Ureter (tissue), 1 donor: ENCODE results near the gene C12orf57. TPM values are rescaled to one million over a fixed set of nuclear protein-coding genes. Genes with fewer than 3 reads are reported as not detected.
"Not testable (repeated sequence)": the region's sequence is repeated elsewhere in the genome, so short reads cannot be mapped to it uniquely, and the experiment has no call there.

Experiments
- DNase-seq: peaks from one replicate; pipeline ENCODE4 v3.0.0-alpha.2; 2020; ENCODE audit warnings: low spot score
- total RNA-seq: library from RNA; stranded (reverse); gene quantifications from one replicate; pipeline ENCODE4 v1.2.4, GENCODE V29; 2023
- donor health status: DM: yes; HTN: yes; CAD: no.

C12orf57 gene, protein sequence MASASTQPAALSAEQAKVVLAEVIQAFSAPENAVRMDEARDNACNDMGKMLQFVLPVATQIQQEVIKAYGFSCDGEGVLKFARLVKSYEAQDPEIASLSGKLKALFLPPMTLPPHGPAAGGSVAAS
- total RNA-seq = 172 TPM

DNA sequence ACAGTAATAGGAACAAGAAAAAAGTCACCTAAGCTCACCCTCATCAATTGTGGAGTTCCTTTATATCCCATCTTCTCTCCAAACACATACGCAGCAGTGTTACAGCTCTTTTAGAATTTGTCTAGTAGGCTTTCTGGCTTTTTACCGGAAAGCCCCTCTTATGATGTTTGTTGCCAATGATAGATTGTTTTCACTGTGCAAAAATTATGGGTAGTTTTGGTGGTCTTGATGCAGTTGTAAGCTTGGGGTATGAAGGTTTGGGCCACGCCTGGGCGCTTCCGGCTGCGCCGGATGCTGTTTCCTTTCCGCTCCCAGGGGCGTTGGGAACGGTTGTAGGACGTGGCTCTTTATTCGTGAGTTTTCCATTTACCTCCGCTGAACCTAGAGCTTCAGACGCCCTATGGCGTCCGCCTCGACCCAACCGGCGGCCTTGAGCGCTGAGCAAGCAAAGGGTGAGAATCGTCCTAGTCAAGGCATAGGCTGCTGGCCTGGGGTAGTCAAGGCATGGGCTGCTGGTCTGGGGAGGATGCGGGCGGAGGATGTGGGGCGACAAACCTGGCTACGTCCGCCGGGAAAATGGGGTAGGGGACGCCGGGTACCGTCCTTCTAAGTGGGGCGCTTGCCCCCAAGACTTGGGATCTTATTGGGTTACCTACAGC lies at the start of gene C12orf57, which contains the start of gene RNU7-1:
Gene C12orf57 (plus strand): TSS at position 301 of the 659 bp plus-strand sequence. CDS start 100 bp downstream, at position 401.
Gene RNU7-1 (plus strand): TSS at position 95 of the 659 bp plus-strand sequence.
- peak; percentile 87 for DNase-seq

- no peak for DNase-seq
Observed at GRCh38 chr12:6894321-6894720, 49.5 kb upstream of the C12orf57 start.

GRCh38 chr12:6896846-6897435 lies 46.9 kb upstream of the C12orf57 start:
- DNase-seq = no peak

- no peak for DNase-seq
Observed at GRCh38 chr12:6899427-6899826, 44.4 kb upstream of the C12orf57 start.

- DNase-seq = peak; percentile 67
Observed at GRCh38 chr12:6899837-6900519, 43.8 kb upstream of the C12orf57 start.

GRCh38 chr12:6902448-6902847 lies 41.4 kb upstream of the C12orf57 start:
- no peak for DNase-seq

GRCh38 chr12:6903722-6904121 lies 40.1 kb upstream of the C12orf57 start:
- DNase-seq = no peak

GRCh38 chr12:6904280-6905276 lies 39.2 kb upstream of the C12orf57 start, which contains the start of gene LRRC23:
Gene LRRC23 (plus strand): TSS chr12:6904822. CDS start chr12:6905634, 812 bp downstream.
- DNase-seq = peak; percentile 98

- DNase-seq = no peak
Observed at GRCh38 chr12:6905414-6906040, 38.3 kb upstream of the C12orf57 start.

DNA sequence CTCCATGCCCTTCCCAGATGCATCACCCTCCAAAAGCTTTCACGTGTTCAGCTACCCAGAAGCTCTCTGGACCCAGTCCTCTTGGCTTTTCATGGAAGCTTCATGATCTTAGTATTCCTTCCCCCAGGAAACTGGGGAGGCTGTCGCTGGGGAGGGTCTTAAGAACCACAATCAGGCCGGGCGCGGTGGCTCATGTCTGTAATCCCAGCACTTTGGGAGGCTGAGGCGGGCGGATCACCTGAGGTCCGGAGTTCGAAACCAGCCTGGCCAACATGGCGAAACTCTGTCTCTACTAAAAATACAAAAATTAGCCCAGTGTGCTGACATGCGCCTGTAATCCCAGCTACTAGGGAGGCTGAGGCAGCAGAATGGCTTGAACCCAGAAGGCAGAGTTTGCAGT lies 35.7 kb upstream of the C12orf57 start:
- not testable (repeated sequence) for DNase-seq

DNA sequence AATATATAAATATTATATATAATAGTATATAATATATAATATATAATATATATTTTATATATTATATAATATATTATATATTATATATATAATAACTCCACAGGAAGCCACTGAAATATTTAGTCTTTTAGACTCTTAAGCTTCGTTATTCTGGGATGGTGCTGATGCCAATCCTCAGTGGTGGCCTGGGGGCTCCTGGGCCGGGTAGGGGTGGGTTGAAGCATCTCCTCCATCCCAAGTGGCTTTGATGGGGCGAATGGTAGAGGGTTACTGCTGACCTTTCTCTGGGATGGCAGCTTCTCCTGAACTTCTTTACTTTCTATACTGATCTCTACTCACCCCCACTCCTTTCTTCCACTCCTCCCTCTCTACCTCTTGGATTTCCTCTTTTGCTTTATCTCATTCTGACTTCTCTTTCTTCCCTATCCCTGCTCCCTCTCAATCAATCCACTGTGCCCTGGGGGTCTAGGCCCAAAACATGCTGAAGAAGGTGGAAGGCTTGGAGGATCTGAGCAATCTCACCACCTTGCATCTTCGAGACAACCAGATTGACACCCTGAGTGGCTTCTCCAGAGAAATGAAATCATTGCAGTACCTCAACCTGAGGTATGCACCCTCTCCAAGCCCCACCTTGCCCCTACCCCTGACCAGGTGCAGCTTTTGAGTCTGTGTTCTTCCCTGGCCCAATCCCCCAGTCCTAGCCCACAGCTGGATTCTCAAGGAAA lies 34.2 kb upstream of the C12orf57 start:
- no peak for DNase-seq

GRCh38 chr12:6912164-6912935 lies 31.5 kb upstream of the C12orf57 start:
- DNase-seq = no peak

GRCh38 chr12:6914246-6914946 lies 29.4 kb upstream of the C12orf57 start, which contains the start of gene ENO2:
Gene ENO2 (plus strand): TSS chr12:6914580. CDS start chr12:6915833, 1,253 bp downstream.
- DNase-seq = peak; percentile 84

DNA sequence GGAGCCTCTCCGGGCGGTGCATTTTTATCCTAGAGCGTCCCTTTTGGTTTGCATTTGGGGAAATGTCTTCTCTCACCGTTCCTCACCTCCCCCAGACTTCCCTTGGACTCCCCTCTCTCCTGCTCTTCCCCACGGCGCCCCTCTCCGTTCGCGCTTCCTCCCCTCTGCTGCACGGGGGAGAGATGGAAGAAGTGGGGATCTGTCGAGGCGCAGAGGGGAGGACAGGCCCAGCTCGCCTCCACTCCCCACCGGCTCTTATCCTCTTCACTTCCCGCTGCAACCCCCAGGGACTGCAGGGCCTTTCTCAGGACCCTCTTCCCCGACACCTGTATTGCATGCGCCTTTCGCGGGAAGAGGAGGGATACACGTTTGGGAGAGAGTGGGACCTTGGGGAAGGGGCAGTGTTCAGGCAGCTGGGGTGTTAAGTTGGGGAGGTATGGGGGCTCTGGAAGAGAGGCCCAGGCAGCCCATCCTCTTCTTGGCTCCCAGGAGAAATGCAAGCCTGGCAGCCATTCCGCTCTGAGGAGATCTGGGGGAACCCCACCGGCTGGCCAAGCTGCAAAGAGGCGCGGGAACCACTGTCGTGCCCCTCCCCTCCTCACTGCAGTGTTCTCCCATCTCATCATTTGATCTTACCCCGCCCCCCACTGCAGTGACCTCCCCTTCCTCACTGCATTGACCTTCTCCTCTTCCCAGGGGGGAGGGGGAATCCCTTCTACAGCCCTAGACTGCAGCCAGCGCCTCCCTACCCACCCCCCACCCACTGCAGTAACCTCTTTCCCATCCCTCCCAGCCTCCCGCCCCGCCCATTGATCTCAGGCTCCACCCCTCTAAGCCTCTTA lies 28.7 kb upstream of the C12orf57 start:
- DNase-seq = no peak

- DNase-seq = no peak
Observed at GRCh38 chr12:6915789-6916285, 28.0 kb upstream of the C12orf57 start.

- DNase-seq = no peak
Observed at GRCh38 chr12:6916426-6917200, 27.2 kb upstream of the C12orf57 start.
